Large intestine (tissue), 3 donors: ENCODE results near the gene MEX3C. TPM values are rescaled to one million over a fixed set of nuclear protein-coding genes. Genes with fewer than 3 reads are reported as not detected.
A peak's percentile ranks its signal among the peaks of the same experiment; 100 is the strongest.

Experiments used
- DNase-seq, 2 donors: peaks; one replicate each; pipeline versions ENCODE4 v3.0.0 to v3.0.0-alpha.2; 2013
- H3K27ac ChIP-seq: one replicate; pipeline ENCODE4 v1.5.1; 2013; ENCODE audit warnings: low read length
- H3K27me3 ChIP-seq: 2 replicates; pipeline ENCODE4 v1.6.1; 2013; ENCODE audit warnings: low read length; ENCODE audit not compliant: control insufficient read depth, insufficient read depth
- H3K36me3 ChIP-seq: 2 replicates; pipeline ENCODE4 v1.6.1; 2013; ENCODE audit warnings: low read length; ENCODE audit not compliant: control insufficient read depth, insufficient read depth
- H3K4me1 ChIP-seq: one replicate; pipeline ENCODE4 v1.6.1; 2013; ENCODE audit warnings: low read length; ENCODE audit not compliant: control insufficient read depth, insufficient read depth
- H3K4me3 ChIP-seq: one replicate; pipeline ENCODE4 v1.5.1; 2013; ENCODE audit warnings: low read length
- H3K9me3 ChIP-seq: one replicate; pipeline ENCODE4 v1.6.1; 2013; ENCODE audit warnings: mild to moderate bottlenecking, low read depth, low read length, moderate library complexity; ENCODE audit not compliant: control insufficient read depth
- WGBS: methylation state at CpG from one replicate; pipeline ENCODE4 v1.1.5; 2013; ENCODE audit warnings: low lambda C conversion rate; ENCODE audit not compliant: insufficient coverage; 5-methylcytosine and 5-hydroxymethylcytosine counted together
- polyA plus RNA-seq: library from polyadenylated mRNA; unstranded; fragments of 120-200 nt; gene quantifications from one replicate; pipeline ENCODE4 v1.2.1, GENCODE V29; 2013

The MEX3C gene
- polyA plus RNA-seq, 1 donor: 35.0 TPM

DNA sequence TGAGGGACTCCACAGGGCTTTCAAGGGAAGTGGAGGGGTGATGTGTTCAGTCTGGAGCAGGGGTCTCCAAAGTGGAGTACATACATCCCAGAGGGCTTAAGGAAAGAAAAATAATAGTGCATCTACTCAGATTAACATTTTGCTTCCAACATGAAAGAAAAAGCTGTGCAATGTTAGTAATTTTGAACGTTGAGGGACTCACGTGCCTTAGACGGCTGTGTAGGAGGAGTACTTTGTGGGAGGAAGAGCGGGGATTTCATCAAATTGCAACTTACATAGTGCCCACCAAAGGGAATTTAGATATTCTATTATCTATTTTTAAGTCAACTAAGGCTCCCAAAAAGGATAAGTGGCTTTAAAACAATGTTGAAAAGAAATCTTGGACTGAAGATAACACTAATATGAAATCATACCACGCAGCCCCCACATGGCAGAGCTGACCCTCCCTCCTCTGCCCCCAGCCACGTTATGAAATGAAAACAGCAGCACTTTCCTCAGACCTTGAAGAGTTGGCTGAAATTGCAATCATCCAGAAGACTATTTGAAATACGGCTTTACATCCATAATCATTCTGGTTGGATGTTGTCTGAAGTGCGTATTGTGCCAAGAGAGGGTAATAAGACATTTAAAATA, 42.9 kb downstream of the MEX3C start:
- WGBS: 68% methylated on average over 4 of the region's 8 CpGs
- Histone ChIP-seq H3K4me1 (peaks cover 7% of the 10 kb centered on the region), H3K4me3 (no peak overlapping the region), H3K9me3 (no peaks in the 10 kb centered on the region), H3K27ac (no peak overlapping the region), H3K27me3 (no peaks in the 10 kb centered on the region), H3K36me3 (no peaks in the 10 kb centered on the region)
- no peak for DNase-seq

DNA sequence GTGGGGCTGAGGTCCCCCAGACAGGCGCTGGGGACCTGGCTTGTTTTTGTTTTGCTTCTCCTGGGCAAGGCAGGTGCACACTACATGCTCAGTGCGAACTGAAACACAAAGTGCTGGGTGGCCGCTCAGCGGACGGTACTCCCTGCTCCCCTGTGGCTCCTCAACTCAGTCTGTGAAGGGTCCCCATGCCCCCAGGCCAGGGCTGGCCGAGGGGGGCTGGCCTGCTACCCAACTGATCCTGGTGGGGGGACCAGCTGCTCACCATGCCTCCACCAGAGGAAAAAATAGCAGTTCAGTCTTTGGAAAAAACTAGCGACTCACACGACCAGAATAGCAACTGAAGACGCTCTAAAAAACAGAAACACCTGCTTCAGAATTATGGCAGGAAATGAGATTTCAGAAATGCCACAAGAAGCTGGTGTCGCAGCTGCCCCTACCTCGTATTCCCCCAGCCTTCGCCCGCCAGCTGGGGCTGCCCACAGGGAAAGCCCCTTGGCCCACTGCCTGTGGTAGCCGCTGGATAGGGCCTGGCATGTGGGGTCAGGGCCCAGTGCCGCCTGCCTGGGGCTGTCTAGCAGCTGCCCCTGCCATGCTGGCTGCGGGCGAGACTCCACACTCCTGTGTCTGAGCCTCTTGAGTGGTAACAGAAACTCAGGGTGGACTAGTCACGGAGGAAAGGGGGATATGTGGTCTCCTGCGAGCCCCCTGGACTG, 43.7 kb downstream of the MEX3C start:
- H3K9me3 ChIP-seq: no peaks in the 10 kb centered on the region
- H3K4me3 ChIP-seq: no peak overlapping the region
- H3K27me3 ChIP-seq: no peaks in the 10 kb centered on the region
- no peaks in the 10 kb centered on the region for H3K36me3 ChIP-seq
- no peak overlapping the region for H3K27ac ChIP-seq
- DNase-seq: no peak
- H3K4me1 ChIP-seq: peaks cover 7% of the 10 kb centered on the region
- no CpG with 5 or more reads among the region's 19 CpGs for WGBS

DNA sequence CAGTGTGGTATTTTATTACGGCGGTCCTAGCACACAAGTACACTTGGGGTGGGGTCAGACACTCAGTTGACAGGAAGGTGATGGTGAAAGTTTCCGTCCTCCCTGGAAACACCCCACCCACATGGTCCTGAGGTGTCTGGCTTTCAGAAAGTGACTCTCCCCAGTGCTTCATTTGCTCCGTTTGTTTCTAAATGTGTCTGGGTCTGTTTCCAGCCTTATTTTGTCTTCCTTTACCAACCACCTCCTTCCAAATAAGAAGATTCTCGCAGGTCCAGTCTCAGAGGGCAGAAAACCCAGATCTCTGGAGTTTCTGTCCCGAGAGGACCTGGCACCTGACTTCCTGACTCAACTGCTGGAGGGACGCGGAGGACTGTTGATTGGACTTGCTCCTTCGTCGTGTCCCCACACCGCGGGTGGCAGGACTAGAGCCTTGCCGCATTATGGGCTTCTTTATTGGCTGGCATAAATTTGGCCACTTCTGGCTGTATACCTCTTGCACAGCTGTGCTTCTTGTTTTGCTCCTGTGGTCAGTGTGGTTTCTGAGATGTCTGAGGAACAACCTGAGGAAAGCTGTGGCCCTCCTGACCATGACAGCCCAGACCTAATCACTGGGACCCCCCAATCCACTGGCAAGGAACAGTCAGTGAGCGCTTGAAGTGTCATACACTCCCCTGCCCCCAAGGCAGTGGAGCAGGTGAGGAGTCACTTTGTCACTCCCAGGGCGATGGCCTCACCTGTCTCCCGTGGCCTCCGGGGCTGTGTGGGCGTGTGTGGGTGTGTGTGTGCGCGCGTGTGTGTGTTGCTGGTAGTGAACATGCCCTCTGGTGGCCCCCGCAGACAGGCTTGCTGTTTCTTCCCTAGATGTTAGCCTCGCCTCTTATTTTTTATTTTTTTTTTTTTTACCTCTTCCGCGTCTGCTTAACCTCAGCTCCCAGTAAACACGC, 45.6 kb downstream of the MEX3C start:
- H3K9me3 ChIP-seq: no peaks in the 10 kb centered on the region
- DNase-seq: peak; percentile 21 to 43
- no CpG with 5 or more reads among the region's 26 CpGs for WGBS
- H3K4me3 ChIP-seq: no peak overlapping the region
- H3K36me3 ChIP-seq: no peaks in the 10 kb centered on the region
- no peaks in the 10 kb centered on the region for H3K27me3 ChIP-seq
- no peak overlapping the region for H3K27ac ChIP-seq
- peaks cover 7% of the 10 kb centered on the region for H3K4me1 ChIP-seq

- Histone ChIP-seq H3K9me3 (no peaks in the 10 kb centered on the region), H3K27ac (no peak overlapping the region), H3K4me1 (peaks cover 7% of the 10 kb centered on the region), H3K36me3 (no peaks in the 10 kb centered on the region), H3K4me3 (no peak overlapping the region), H3K27me3 (no peaks in the 10 kb centered on the region)
- no CpG with 5 or more reads among the region's 5 CpGs for WGBS
- DNase-seq: no peak
Measured at GRCh38 chr18:51151185-51151567, 46.3 kb downstream of the MEX3C start.

GRCh38 chr18:51150113-51150700, 47.3 kb downstream of the MEX3C start:
- WGBS: no CpG with 5 or more reads among the region's 6 CpGs
- peak; percentile 66 to 80 for DNase-seq
- Histone ChIP-seq H3K27me3 (no peaks in the 10 kb centered on the region), H3K4me3 (no peak overlapping the region), H3K27ac (peak overlapping the region; percentile 83), H3K4me1 (peaks cover 7% of the 10 kb centered on the region), H3K9me3 (no peaks in the 10 kb centered on the region), H3K36me3 (no peaks in the 10 kb centered on the region)

- no peaks in the 10 kb centered on the region for H3K27me3 ChIP-seq
- peaks cover 7% of the 10 kb centered on the region for H3K4me1 ChIP-seq
- peak in 1 of 2 donors; percentile 41 for DNase-seq
- no peak overlapping the region for H3K4me3 ChIP-seq
- H3K9me3 ChIP-seq: no peaks in the 10 kb centered on the region
- H3K27ac ChIP-seq: peak overlapping the region; percentile 83
- no peaks in the 10 kb centered on the region for H3K36me3 ChIP-seq
- no CpG with 5 or more reads among the region's 4 CpGs for WGBS
Measured at GRCh38 chr18:51149670-51150069, 47.8 kb downstream of the MEX3C start.

GRCh38 chr18:51146909-51147308, 50.6 kb downstream of the MEX3C start:
- no peaks in the 10 kb centered on the region for H3K9me3 ChIP-seq
- H3K27ac ChIP-seq: no peak overlapping the region
- WGBS: 100% methylated on average over 1 of the region's 4 CpGs
- no peaks in the 10 kb centered on the region for H3K36me3 ChIP-seq
- no peaks in the 10 kb centered on the region for H3K27me3 ChIP-seq
- DNase-seq: no peak
- H3K4me3 ChIP-seq: no peak overlapping the region
- H3K4me1 ChIP-seq: peaks cover 7% of the 10 kb centered on the region

GRCh38 chr18:51138936-51139335, 58.5 kb downstream of the MEX3C start:
- no peak for DNase-seq
- Histone ChIP-seq H3K9me3 (no peaks in the 10 kb centered on the region), H3K4me3 (no peak overlapping the region), H3K27me3 (no peaks in the 10 kb centered on the region), H3K36me3 (no peaks in the 10 kb centered on the region), H3K4me1 (no peaks in the 10 kb centered on the region), H3K27ac (no peak overlapping the region)
- WGBS: no CpG with 5 or more reads among the region's 8 CpGs

- no peak for DNase-seq
- no peaks in the 10 kb centered on the region for H3K4me1 ChIP-seq
- no CpG with 5 or more reads among the region's 7 CpGs for WGBS
- no peaks in the 10 kb centered on the region for H3K27me3 ChIP-seq
- H3K27ac ChIP-seq: no peak overlapping the region
- no peaks in the 10 kb centered on the region for H3K36me3 ChIP-seq
- no peaks in the 10 kb centered on the region for H3K9me3 ChIP-seq
- H3K4me3 ChIP-seq: no peak overlapping the region
Measured at GRCh38 chr18:51137891-51138290, 59.6 kb downstream of the MEX3C start.
